Pancreas (tissue), 10 donors: ENCODE measurements around the gene ASTN2. TPM values are rescaled to one million over a fixed set of nuclear protein-coding genes. Genes with fewer than 3 reads are reported as not detected.

Experiments
- ATAC-seq, 4 donors: fragments of 200-7000 bp; cut with Tn5 transposase; one replicate each; pipeline versions ENCODE4 v1.8.0 to v1.9.1; 2020; ENCODE audit warnings: mild to moderate bottlenecking in 4 of 4, moderate library complexity in 4 of 4
- DNase-seq, 6 donors: peaks; one replicate each; pipeline ENCODE4 v3.0.0-alpha.2; 2020
- FAIRE-seq: peaks from 2 replicates; lab custom pipeline; 2012; peaks lifted over from hg19 to GRCh38; lab: Jason Lieb, UNC
- H3K27ac ChIP-seq, 4 donors: fragments of 200-600 bp; sonication (generic); 1 replicate in 3 of 4; 2 replicates in 1 of 4; pipeline versions ENCODE4 v1.5.0 to v1.8.0; 2020
- H3K27me3 ChIP-seq, 4 donors: fragments of 200-600 bp; one replicate each; pipeline ENCODE4 v1.8.0; 2021
- H3K36me3 ChIP-seq, 3 donors: fragments of 200-600 bp; sonication (generic) in 1 of 3; one replicate each; pipeline versions ENCODE4 v1.5.0 to v1.8.0; 2020 to 2021
- H3K4me1 ChIP-seq, 3 donors: fragments of 200-600 bp; one replicate each; pipeline ENCODE4 v1.8.0; 2021
- H3K4me3 ChIP-seq, 4 donors: fragments of 200-600 bp; sonication (generic) in 2 of 4; one replicate each; pipeline versions ENCODE4 v1.5.0 to v1.8.0; 2020 to 2021
- H3K9me3 ChIP-seq, 4 donors: fragments of 200-600 bp; one replicate each; pipeline ENCODE4 v1.8.0; 2021
- WGBS, 2 donors: extraction: QIAGEN DNeasy Blood & Tissue Kit; methylation state at CpG; one replicate each; pipeline ENCODE4 v1.1.7; 2013; 5-methylcytosine and 5-hydroxymethylcytosine counted together
- intact Hi-C, 3 donors: fragments of 100-400 bp; cut with DNase I; formaldehyde crosslinking; loops; one replicate each; pipeline versions ENCODE4 v1.11.1 to v1.14.2; 2022
- polyA plus RNA-seq, 2 donors: library from polyadenylated mRNA; stranded (reverse); fragments of 200-250 nt; gene quantifications; one replicate each; pipeline ENCODE4 v1.2.3, GENCODE V29; 2013
- total RNA-seq, 6 donors: library from RNA; stranded (reverse); fragmentation: NEBNext Ultra II Directional in 4 of 6; extraction: Animal tissue kit (Norgen Biotek cat#: 25700) in 4 of 6; gene quantifications; one replicate each; pipeline versions ENCODE4 v1.2.1 to v1.2.4, GENCODE V29; 2021 to 2023
- TF ChIP-seq, protein P1 (sequence below), 4 donors: fragments of 200-600 bp; sonication (generic) in 3 of 4; IDR thresholded peaks; one replicate each; pipeline versions ENCODE4 v1.5.0 to v1.8.0; 2021; ENCODE audit warnings: antibody characterized with exemption in 4 of 4
- donor health status: healthy with polysubstance abuse.
- donor health status: DM: no; HTN: no; CAD: no; lungs with moderate emphysema.
- donor health status: DM: no; HTN: no; CAD: no.
- donor health status: control.
- donor health status: control.
- donor health status: Bipolar disorder and iron deficiency.
- donor health status: DM: yes; HTN: yes; CAD: no.
- donor health status: DM: no; HTN: no; CAD: no.
- donor health status: DM: no; HTN: no; CAD: no.
- donor health status: DM: yes; HTN: yes; CAD: no.

ASTN2 gene
- total and polyA plus RNA-seq, 8 donors, result 1.3 to 11.9 (median 6.7) TPM

DNA sequence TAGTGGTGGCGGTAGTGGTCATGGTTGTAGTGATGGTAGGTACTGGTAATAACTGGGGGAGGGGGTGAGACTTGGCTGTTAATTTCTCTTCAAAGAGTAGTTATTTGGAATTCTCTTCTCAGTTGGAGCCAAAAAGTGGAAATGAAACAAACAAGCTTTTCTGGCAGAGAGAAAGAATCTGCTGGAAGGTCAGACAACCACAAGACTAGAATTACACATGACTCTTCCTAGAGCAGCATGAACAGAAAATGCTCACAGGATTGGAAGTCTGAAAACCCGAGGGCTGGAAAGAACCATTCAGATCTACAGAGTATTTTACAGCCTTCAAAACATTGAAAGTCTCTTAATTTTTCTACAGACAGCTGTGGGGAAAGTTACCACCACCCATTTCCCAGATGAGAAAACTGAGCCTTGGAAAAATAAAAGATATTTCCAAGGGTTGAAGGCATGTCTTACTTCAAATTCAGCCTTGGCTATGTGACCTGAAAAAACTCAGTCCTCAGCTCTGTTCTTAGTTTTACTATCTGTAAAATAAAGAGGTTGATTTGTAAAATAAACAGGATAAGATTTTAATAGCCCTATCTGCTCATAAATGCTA is 770.7 kb downstream of the ASTN2 start:
- Histone ChIP-seq H3K9me3 (no peaks in the 10 kb centered on the region), H3K4me1 (no peaks in the 10 kb centered on the region), H3K4me3 (no peak overlapping the region), H3K27me3 (no peaks in the 10 kb centered on the region), H3K27ac (no peak overlapping the region), H3K36me3 (no peaks in the 10 kb centered on the region)
- ATAC-seq (peak in 2 of 4 donors; percentile 35 to 48), DNase-seq (no peak), FAIRE-seq (no peak)
- intact Hi-C loops, result loop anchor here in 1 of 3 donors (10.0 kb wide), 1 partner anchor 499 kb away; no protein-coding TSS in a partner anchor
- TF ChIP-seq, protein P1, sequence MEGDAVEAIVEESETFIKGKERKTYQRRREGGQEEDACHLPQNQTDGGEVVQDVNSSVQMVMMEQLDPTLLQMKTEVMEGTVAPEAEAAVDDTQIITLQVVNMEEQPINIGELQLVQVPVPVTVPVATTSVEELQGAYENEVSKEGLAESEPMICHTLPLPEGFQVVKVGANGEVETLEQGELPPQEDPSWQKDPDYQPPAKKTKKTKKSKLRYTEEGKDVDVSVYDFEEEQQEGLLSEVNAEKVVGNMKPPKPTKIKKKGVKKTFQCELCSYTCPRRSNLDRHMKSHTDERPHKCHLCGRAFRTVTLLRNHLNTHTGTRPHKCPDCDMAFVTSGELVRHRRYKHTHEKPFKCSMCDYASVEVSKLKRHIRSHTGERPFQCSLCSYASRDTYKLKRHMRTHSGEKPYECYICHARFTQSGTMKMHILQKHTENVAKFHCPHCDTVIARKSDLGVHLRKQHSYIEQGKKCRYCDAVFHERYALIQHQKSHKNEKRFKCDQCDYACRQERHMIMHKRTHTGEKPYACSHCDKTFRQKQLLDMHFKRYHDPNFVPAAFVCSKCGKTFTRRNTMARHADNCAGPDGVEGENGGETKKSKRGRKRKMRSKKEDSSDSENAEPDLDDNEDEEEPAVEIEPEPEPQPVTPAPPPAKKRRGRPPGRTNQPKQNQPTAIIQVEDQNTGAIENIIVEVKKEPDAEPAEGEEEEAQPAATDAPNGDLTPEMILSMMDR (IDR thresholded peaks at IDR 0.05), result no peak
- WGBS, 2 donors, result 84 to 97% methylated on average over 2 of the region's 2 CpGs

DNA sequence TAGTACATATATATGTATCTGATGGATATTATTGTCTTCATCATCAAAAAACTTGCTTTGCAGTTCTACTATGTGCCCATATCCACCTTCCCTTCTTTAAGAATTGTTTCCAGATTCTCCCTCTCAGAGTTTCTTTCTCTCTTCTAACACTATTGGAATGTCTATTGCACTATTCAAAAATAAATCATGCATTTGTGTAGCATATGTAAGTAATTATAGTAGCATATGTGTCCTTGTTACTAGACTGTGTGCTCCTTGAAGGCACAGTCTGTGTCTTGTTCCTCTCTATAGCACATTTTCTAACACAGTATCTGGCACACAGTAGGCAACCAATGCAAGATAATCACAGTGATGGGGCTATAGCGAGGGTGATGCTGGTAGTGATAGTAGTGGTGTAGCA is 771.2 kb downstream of the ASTN2 start:
- Histone ChIP-seq H3K4me1 (no peaks in the 10 kb centered on the region), H3K27me3 (no peaks in the 10 kb centered on the region), H3K36me3 (no peaks in the 10 kb centered on the region), H3K4me3 (no peak overlapping the region), H3K27ac (no peak overlapping the region), H3K9me3 (no peaks in the 10 kb centered on the region)
- peak in 1 of 4 donors; percentile 17 for ATAC-seq
- whole genome bisulfite sequencing, 2 donors, result 95 to 100% methylated on average over 1 of the region's 1 CpG
- FAIRE-seq, result no peak
- intact Hi-C loops, result loop anchor here in 1 of 3 donors (10.0 kb wide), 1 partner anchor 499 kb away; no protein-coding TSS in a partner anchor
- TF ChIP-seq, protein P1 (IDR thresholded peaks at IDR 0.05), result no peak
- DNase-seq, result no peak

GRCh38 chr9:116641292-116642059 is 773.4 kb downstream of the ASTN2 start:
- FAIRE-seq (no peak), ATAC-seq (no peak), DNase-seq (no peak)
- Histone ChIP-seq H3K27ac (no peak overlapping the region), H3K4me1 (no peaks in the 10 kb centered on the region), H3K9me3 (no peaks in the 10 kb centered on the region), H3K27me3 (no peaks in the 10 kb centered on the region), H3K4me3 (no peak overlapping the region), H3K36me3 (no peaks in the 10 kb centered on the region)
- TF ChIP-seq, protein P1 (IDR thresholded peaks at IDR 0.05), result no peak
- 87 to 89% methylated on average over 2 of the region's 2 CpGs for WGBS, 2 donors
- intact Hi-C loops, result loop anchor here in 1 of 3 donors (10.0 kb wide), 1 partner anchor 497 kb away; no protein-coding TSS in a partner anchor

DNA sequence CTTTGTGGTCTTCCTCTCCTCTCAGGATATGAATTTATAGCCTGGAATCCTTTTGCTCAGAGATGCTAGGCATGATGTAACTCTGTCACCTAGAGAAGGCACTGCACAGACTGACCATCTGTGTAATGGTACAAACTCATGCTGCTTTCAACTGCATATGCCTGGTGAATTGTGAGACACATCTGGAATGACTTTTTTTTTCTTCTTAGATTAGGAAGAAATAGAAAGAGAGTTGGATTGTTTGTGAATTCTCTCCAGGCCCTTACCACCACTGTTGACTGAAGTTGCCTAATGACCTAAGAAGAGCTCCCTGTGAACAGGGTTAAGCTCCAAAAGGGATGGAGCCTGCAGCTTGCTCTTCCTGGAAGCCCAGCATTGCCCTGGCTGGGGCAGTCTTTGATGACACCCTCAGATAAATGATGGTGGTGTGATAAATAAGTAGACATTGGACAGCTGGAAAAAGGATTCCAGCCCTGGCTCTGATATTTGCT is 775.6 kb downstream of the ASTN2 start:
- intact Hi-C loops, result no loop called here
- FAIRE-seq, result no peak
- Histone ChIP-seq H3K27ac (no peak overlapping the region), H3K27me3 (no peaks in the 10 kb centered on the region), H3K4me3 (no peak overlapping the region), H3K4me1 (no peaks in the 10 kb centered on the region), H3K9me3 (no peaks in the 10 kb centered on the region), H3K36me3 (no peaks in the 10 kb centered on the region)
- TF ChIP-seq, protein P1 (IDR thresholded peaks at IDR 0.05), result no peak
- no peak for ATAC-seq
- no peak for DNase-seq
